PC-9 (cell line): ENCODE measurements around the gene JPH4. TPM values are rescaled to one million over a fixed set of nuclear protein-coding genes. Genes with fewer than 3 reads are reported as not detected.

Experiments
- BruUV-seq: library from RNA; stranded (reverse); fragments of 400-500 nt; replicated peaks from 2 replicates; lab custom pipeline; 2021; lab: Mats Ljungman, UMichigan
- CTCF ChIA-PET: fragments of 300-600 bp; sonication (Branson Sonifier 250); formaldehyde crosslinking; loops from one replicate; lab custom pipeline; 2022; ENCODE audit warnings: antibody characterized with exemption; lab: Charles Lee
- POLR2A ChIA-PET: fragments of 300-600 bp; sonication (Branson Sonifier 250); formaldehyde crosslinking; loops from one replicate; lab custom pipeline; 2022; ENCODE audit warnings: antibody characterized with exemption; ENCODE audit not compliant: unreplicated experiment; lab: Charles Lee
- DNase-seq, 2 experiments: peaks; one replicate each; pipeline versions ENCODE4 v3.0.0 to v3.0.0-alpha.2; 2015 to 2022; ENCODE audit warnings: mixed read lengths in 1 of 2
- H2AFZ ChIP-seq: fragments of 200-600 bp; sonication (generic); 2 replicates; pipeline ENCODE4 v1.8.1; 2017; ENCODE audit warnings: antibody characterized with exemption
- H3F3A ChIP-seq: fragments of 200-600 bp; sonication (generic); 2 replicates; pipeline ENCODE4 v1.8.1; 2017; ENCODE audit warnings: antibody characterized with exemption, mild to moderate bottlenecking, low read depth; ENCODE audit not compliant: insufficient read depth
- H3K27ac ChIP-seq: fragments of 200-600 bp; sonication (generic); 2 replicates; pipeline ENCODE4 v1.6.1; 2016; ENCODE audit warnings: mixed run types
- H3K27me3 ChIP-seq: fragments of 200-600 bp; sonication (generic); 2 replicates; pipeline ENCODE4 v1.6.1; 2016; ENCODE audit warnings: low read depth, mixed run types; ENCODE audit not compliant: insufficient read depth
- H3K36me3 ChIP-seq: fragments of 200-600 bp; sonication (generic); 2 replicates; pipeline ENCODE4 v1.6.1; 2016; ENCODE audit warnings: low read depth, mixed run types
- H3K4me1 ChIP-seq: fragments of 200-600 bp; sonication (generic); replicated peaks from 2 replicates; pipeline ENCODE4 v1.6.1; 2016; ENCODE audit warnings: mixed run types; ENCODE audit not compliant: insufficient read depth
- H3K4me2 ChIP-seq: fragments of 200-600 bp; sonication (generic); 2 replicates; pipeline ENCODE4 v1.6.1; 2017; ENCODE audit warnings: mixed run types
- H3K4me3 ChIP-seq: fragments of 200-600 bp; sonication (generic); 2 replicates; pipeline ENCODE4 v1.6.1; 2016; ENCODE audit warnings: mixed run types
- H3K79me2 ChIP-seq: fragments of 200-600 bp; sonication (generic); 2 replicates; pipeline ENCODE4 v1.6.1; 2017; ENCODE audit warnings: low read depth, mixed run types
- H3K9me2 ChIP-seq: fragments of 200-600 bp; sonication (generic); 2 replicates; pipeline ENCODE4 v1.8.1; 2017; ENCODE audit warnings: mild to moderate bottlenecking; ENCODE audit not compliant: insufficient read depth
- H3K9me3 ChIP-seq: fragments of 200-600 bp; sonication (generic); 2 replicates; pipeline ENCODE4 v1.8.1; 2016; ENCODE audit warnings: low read depth; ENCODE audit not compliant: insufficient read depth
- H4K20me1 ChIP-seq: fragments of 200-600 bp; sonication (generic); 2 replicates; pipeline ENCODE4 v1.8.1; 2017; ENCODE audit not compliant: insufficient read depth
- EZH2 ChIP-seq: fragments of 200-600 bp; sonication (generic); IDR thresholded peaks from 2 replicates; pipeline ENCODE4 v1.8.0; 2017; ENCODE audit warnings: antibody characterized with exemption, low read depth
- intact Hi-C: fragments of 100-400 bp; cut with micrococcal nuclease; formaldehyde crosslinking; loops from one replicate; pipeline ENCODE4 v1.10.0; 2022; ENCODE audit not compliant: unreplicated experiment
- total RNA-seq: library from RNA; stranded (reverse); gene quantifications from 2 replicates; pipeline ENCODE4 v1.2.3, GENCODE V29; 2021
- TF ChIP-seq, protein P1 (sequence below): fragments of 200-600 bp; sonication (generic); conservative IDR thresholded peaks from 2 replicates; pipeline ENCODE4 v1.6.1; 2017; ENCODE audit warnings: mixed run types, antibody characterized with exemption, mild to moderate bottlenecking, moderate library complexity

The JPH4 gene
- total RNA-seq, 1 experiment from 2014 or later: not detected

GRCh38 chr14:23567186-23568020 is 11.2 kb downstream of the JPH4 start, which contains the start of gene AP1G2:
Gene AP1G2 (minus strand): TSS chr14:23567791. CDS start chr14:23567314, 477 bp downstream.
- Histone ChIP-seq H3K9me2 (no peaks in the 10 kb centered on the region), H3K9me3 (no peaks in the 10 kb centered on the region), H3K4me3 (peak within 1 kb of the TSS; percentile 79), H3K36me3 (no peaks in the 10 kb centered on the region), H3K4me1 (peaks cover 24% of the 10 kb centered on the region), H3K4me2 (peak within 1 kb of the TSS; percentile 81), H3K27me3 (no peaks in the 10 kb centered on the region), H2AFZ (peak within 1 kb of the TSS; percentile 86), H4K20me1 (no peaks in the 10 kb centered on the region), H3K79me2 (peaks cover 13% of the 10 kb centered on the region), H3K27ac (peak within 1 kb of the TSS; percentile 53; the same call in 1 of the 2 replicates), H3F3A (peaks cover 7% of the 10 kb centered on the region)
- DNase-seq: peak; percentile 71 to 90
- ChIA-PET POLR2A (no interaction called here), CTCF (interaction anchor here (0.5 to 0.6 kb wide), 3 partner anchors 11 to 390 kb away, joined by 3 to 16 read pairs (median 4); no protein-coding TSS in a partner anchor)
- intact Hi-C loops: no loop called here
- TF ChIP-seq, protein P1, sequence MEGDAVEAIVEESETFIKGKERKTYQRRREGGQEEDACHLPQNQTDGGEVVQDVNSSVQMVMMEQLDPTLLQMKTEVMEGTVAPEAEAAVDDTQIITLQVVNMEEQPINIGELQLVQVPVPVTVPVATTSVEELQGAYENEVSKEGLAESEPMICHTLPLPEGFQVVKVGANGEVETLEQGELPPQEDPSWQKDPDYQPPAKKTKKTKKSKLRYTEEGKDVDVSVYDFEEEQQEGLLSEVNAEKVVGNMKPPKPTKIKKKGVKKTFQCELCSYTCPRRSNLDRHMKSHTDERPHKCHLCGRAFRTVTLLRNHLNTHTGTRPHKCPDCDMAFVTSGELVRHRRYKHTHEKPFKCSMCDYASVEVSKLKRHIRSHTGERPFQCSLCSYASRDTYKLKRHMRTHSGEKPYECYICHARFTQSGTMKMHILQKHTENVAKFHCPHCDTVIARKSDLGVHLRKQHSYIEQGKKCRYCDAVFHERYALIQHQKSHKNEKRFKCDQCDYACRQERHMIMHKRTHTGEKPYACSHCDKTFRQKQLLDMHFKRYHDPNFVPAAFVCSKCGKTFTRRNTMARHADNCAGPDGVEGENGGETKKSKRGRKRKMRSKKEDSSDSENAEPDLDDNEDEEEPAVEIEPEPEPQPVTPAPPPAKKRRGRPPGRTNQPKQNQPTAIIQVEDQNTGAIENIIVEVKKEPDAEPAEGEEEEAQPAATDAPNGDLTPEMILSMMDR: no peak
- no peak for TF ChIP-seq EZH2
- no TSS peak for BruUV-seq

DNA sequence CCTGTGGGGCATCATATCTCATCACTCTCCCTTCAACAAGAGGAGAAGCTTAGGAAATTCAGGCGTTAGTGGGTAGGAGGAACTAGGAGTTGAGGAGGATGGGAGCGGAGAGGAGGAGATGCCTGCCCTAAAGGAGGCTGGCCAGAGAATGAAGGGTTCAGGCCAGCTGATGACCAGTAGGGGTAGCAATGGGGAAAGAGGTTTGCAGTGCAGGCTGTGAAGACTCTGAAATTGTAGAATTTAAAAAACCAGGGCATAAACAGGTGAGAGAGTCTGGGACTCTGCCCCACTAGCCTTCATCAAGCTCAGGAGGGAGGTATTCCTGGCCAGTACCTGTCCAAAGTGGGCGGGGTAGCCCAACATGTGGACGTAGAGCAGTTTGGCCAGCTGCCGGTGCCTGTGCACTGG is 11.8 kb downstream of the JPH4 start:
- POLR2A ChIA-PET: no interaction called here
- peaks cover 13% of the 10 kb centered on the region for H3K79me2 ChIP-seq

DNA sequence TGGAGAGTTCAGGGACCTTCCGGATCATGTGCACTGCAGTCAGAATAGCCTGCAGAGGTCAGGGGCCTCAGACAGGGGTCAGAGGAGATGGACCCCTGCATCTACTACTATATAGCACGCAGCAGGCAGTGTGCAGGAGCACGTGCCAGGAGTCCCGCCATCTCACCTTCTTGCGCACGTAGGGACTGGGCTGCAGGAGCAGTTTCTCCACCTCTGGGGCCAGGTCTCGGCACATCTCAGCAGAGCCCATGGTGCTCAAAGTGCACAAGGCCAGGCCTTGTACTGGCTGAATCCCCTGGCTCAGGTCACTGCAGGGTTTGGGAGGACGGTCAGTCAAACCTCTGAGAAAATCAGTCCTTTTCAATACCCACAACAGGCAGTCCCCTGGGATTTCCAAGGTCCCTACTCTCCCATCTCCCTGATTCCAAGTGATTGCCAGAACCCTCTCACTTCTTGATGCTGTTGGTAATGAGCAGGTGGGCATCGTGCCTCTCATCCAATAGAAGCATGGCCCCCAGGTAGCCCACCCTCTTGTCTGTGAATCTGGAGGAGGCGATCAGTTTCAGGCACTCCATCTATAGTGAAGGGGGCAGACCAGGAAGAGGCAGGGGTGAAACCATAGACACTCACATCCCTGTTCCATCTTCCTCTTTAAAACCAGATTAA is 12.3 kb downstream of the JPH4 start:
- H3K27me3 ChIP-seq: no peaks in the 10 kb centered on the region
- H4K20me1 ChIP-seq: no peaks in the 10 kb centered on the region; the same call in 1 of the 2 replicates
- H3K9me2 ChIP-seq: no peaks in the 10 kb centered on the region
- no peaks in the 10 kb centered on the region for H3K36me3 ChIP-seq
- DNase-seq: no peak
- no peak for TF ChIP-seq EZH2
- TF ChIP-seq, protein P1: no peak
- H3K27ac ChIP-seq: no peak overlapping the region
- peaks cover 13% of the 10 kb centered on the region for H3K79me2 ChIP-seq
- H2AFZ ChIP-seq: no peak overlapping the region
- ChIA-PET POLR2A (no interaction called here), CTCF (interaction anchor here (0.6 kb wide), 1 partner anchor 87 kb away, joined by 4 read pairs; no protein-coding TSS in a partner anchor)
- peaks cover 24% of the 10 kb centered on the region for H3K4me1 ChIP-seq
- peak overlapping the region; percentile 79 for H3K4me3 ChIP-seq
- intact Hi-C loops: no loop called here
- no peaks in the 10 kb centered on the region for H3K9me3 ChIP-seq
- TSS peak; percentile 44 for BruUV-seq
- H3K4me2 ChIP-seq: peak overlapping the region; percentile 81
- peaks cover 7% of the 10 kb centered on the region for H3F3A ChIP-seq

More for the DNA sequence above, 11.8 kb downstream of the JPH4 start:
- H2AFZ ChIP-seq: peak overlapping the region; percentile 86
- H3K36me3 ChIP-seq: no peaks in the 10 kb centered on the region
- BruUV-seq: no TSS peak
- CTCF ChIA-PET: interaction anchor here (0.5 to 0.6 kb wide), 2 partner anchors 10 to 390 kb away, joined by 3 to 16 read pairs; no protein-coding TSS in a partner anchor
- H3K9me3 ChIP-seq: no peaks in the 10 kb centered on the region
- peak overlapping the region; percentile 81 for H3K4me2 ChIP-seq
- TF ChIP-seq, protein P1: no peak
- no peaks in the 10 kb centered on the region for H3K9me2 ChIP-seq
- intact Hi-C loops: no loop called here
- peak overlapping the region; percentile 79 for H3K4me3 ChIP-seq
- no peaks in the 10 kb centered on the region; the same call in 1 of the 2 replicates for H4K20me1 ChIP-seq
- H3F3A ChIP-seq: peaks cover 7% of the 10 kb centered on the region
- H3K4me1 ChIP-seq: peaks cover 24% of the 10 kb centered on the region
- DNase-seq: no peak
- no peaks in the 10 kb centered on the region for H3K27me3 ChIP-seq
- no peak overlapping the region for H3K27ac ChIP-seq
